ENCODE results near the gene SPOP.

DNA sequence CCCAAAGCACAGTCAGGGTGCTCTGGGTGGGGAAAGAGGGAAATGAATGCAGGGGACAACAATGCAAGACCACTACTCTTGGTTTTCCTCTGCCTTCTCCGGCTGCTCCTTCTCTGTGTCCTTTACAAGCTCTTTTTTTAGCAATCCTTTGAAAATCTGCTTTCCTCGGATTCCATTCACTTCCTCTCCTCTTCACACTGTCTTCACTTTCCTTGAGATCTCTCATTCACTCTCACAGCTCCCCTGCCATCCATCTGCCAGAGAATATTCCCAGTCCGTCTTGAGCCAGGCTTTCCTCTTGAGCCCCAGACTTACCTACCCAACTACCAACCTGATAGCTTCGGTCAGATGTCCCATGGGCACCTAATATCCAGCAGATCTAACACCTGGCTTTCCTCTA, 11.0 kb upstream of the SPOP start:
- TF ChIP-seq EZH2 (IDR thresholded peaks at IDR 0.05; ENCODE audit: low read depth, unreplicated experiment) (no peak), CTCF (conservative IDR thresholded peaks at IDR 0.05; ENCODE audit: low read depth in 2 of 2) (no peak), POLR2AphosphoS5 (IDR thresholded peaks at IDR 0.05; ENCODE audit: low read depth) (no peak), JUNB (IDR thresholded peaks at IDR 0.05; ENCODE audit: unreplicated experiment) (no peak), REST (IDR thresholded peaks at IDR 0.05; ENCODE audit: unreplicated experiment) (no peak), EZH2phosphoT487 (IDR thresholded peaks at IDR 0.05; ENCODE audit: unreplicated experiment) (no peak)

Data from GM23338 (cell line).